ENCODE data around the gene TP63.
"Not testable (repeated sequence)": the region's sequence is repeated elsewhere in the genome, so short reads cannot be mapped to it uniquely, and the experiment has no call there.

Gene TP63

GRCh38 chr3:189655617-189656016, 24.4 kb downstream of the TP63 start:
- TF ChIP-seq CTCF (IDR thresholded peaks at IDR 0.05; ENCODE audit: insufficient read depth, missing control alignments): no peak
- FAIRE-seq (no peak), DNase-seq (ENCODE audit: insufficient read length, low spot score) (no peak)

- FAIRE-seq: no peak
- no peak for DNase-seq (ENCODE audit: insufficient read length, low spot score)
- TF ChIP-seq CTCF (IDR thresholded peaks at IDR 0.05; ENCODE audit: insufficient read depth, missing control alignments): no peak
These were observed 28.4 kb downstream of the TP63 start for GRCh38 chr3:189659571-189659970.

- TF ChIP-seq CTCF (IDR thresholded peaks at IDR 0.05; ENCODE audit: insufficient read depth, missing control alignments): no peak
- DNase-seq (ENCODE audit: insufficient read length, low spot score) (no peak), FAIRE-seq (no peak)
These were observed 33.1 kb downstream of the TP63 start for GRCh38 chr3:189664311-189664710.

- FAIRE-seq; DNase-seq (ENCODE audit: insufficient read length, low spot score): not testable (repeated sequence)
These were observed 41.2 kb downstream of the TP63 start for GRCh38 chr3:189672346-189672745.

GRCh38 chr3:189673535-189673934, 42.3 kb downstream of the TP63 start:
- FAIRE-seq (no peak), DNase-seq (ENCODE audit: insufficient read length, low spot score) (no peak)
- TF ChIP-seq CTCF (IDR thresholded peaks at IDR 0.05; ENCODE audit: insufficient read depth, missing control alignments): no peak

GRCh38 chr3:189674249-189674913, 43.2 kb downstream of the TP63 start:
- no peak for FAIRE-seq
- DNase-seq (ENCODE audit: insufficient read length, low spot score): no peak
- TF ChIP-seq CTCF (IDR thresholded peaks at IDR 0.05; ENCODE audit: insufficient read depth, missing control alignments): no peak

GRCh38 chr3:189677667-189678066, 46.5 kb downstream of the TP63 start:
- DNase-seq (ENCODE audit: insufficient read length, low spot score) (no peak), FAIRE-seq (no peak)
- TF ChIP-seq CTCF (IDR thresholded peaks at IDR 0.05; ENCODE audit: insufficient read depth, missing control alignments): no peak

- DNase-seq (ENCODE audit: insufficient read length, low spot score) (no peak), FAIRE-seq (no peak)
- no peak for TF ChIP-seq CTCF (IDR thresholded peaks at IDR 0.05; ENCODE audit: insufficient read depth, missing control alignments)
These were observed 49.5 kb downstream of the TP63 start for GRCh38 chr3:189680723-189681122.
